B cell (primary cell): ENCODE data around the gene MOB3A.

Source experiments
- EZH2 ChIP-seq: IDR thresholded peaks from 2 replicates; pipeline ENCODE4 v1.6.1; 2012; ENCODE audit warnings: borderline replicate concordance, low read depth, mild to moderate bottlenecking, moderate library complexity, low read length; ENCODE audit not compliant: insufficient read depth, poor library complexity, severe bottlenecking
- TF ChIP-seq, protein P1 (sequence below): fragments of 200-600 bp; IDR thresholded peaks from one replicate; pipeline ENCODE4 v1.8.0; 2022; ENCODE audit warnings: antibody characterized with exemption, mild to moderate bottlenecking

DNA sequence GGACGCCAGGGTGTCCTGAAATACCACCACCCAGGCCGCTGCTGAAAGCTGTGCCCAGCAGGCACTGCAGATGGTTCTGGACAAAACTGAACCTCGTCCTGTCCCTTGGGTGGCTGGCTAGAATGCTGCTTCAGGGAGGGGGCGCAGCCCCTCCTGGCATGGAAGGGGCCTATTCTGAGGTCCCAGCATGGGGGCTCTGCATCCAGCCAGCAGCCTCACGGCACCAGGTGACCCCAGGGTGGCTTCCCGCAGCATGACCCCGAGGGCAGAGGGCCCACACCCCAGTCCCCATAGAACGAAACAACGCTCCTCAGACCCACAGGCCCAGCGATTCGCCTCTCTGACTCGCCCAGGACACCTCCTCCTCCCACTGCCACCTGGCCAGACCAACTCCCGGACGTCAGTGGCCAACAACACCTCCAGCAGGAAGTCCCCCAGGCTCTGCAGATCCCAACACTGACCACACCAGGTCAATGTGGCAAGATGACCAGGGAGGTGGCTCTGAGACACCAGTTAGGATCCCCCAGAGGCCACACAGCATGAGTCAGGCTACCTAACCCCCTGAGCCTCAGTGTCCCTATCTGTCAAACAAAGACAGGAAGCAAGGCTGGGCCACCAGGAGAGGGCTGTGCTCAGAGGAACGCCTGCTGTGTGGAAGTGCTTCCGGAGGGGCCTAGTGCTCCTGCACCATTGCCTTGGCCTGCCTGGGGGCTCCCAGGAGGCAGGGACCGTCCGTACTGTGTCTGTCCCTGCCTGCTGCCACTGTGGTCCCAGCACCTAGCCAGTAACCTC, 51.2 kb downstream of the MOB3A start:
- TF ChIP-seq, protein P1, sequence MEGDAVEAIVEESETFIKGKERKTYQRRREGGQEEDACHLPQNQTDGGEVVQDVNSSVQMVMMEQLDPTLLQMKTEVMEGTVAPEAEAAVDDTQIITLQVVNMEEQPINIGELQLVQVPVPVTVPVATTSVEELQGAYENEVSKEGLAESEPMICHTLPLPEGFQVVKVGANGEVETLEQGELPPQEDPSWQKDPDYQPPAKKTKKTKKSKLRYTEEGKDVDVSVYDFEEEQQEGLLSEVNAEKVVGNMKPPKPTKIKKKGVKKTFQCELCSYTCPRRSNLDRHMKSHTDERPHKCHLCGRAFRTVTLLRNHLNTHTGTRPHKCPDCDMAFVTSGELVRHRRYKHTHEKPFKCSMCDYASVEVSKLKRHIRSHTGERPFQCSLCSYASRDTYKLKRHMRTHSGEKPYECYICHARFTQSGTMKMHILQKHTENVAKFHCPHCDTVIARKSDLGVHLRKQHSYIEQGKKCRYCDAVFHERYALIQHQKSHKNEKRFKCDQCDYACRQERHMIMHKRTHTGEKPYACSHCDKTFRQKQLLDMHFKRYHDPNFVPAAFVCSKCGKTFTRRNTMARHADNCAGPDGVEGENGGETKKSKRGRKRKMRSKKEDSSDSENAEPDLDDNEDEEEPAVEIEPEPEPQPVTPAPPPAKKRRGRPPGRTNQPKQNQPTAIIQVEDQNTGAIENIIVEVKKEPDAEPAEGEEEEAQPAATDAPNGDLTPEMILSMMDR, result no peak
- no peak for TF ChIP-seq EZH2
